MM.1S (cell line): ENCODE results near the gene SLC4A11.

ENCODE experiments used
- CTCF ChIP-seq: fragments of 300-600 bp; sonication (generic); IDR thresholded peaks from 2 replicates; pipeline ENCODE4 v1.5.1; 2016; ENCODE audit warnings: antibody characterized with exemption, low read length, mixed read lengths
- EZH2 ChIP-seq: fragments of 300-600 bp; sonication (generic); optimal IDR thresholded peaks from 2 replicates; pipeline ENCODE3; 2017; ENCODE audit warnings: low read depth, mild to moderate bottlenecking, antibody characterized with exemption, low read length, mixed read lengths

- no peak for TF ChIP-seq EZH2
- TF ChIP-seq CTCF, result no peak
Observed at GRCh38 chr20:3222635-3223600, 16.1 kb downstream of the SLC4A11 start.
